PC-3 (cell line): Measurements from ENCODE around the gene RNF182. TPM values are rescaled to one million over a fixed set of nuclear protein-coding genes. Genes with fewer than 3 reads are reported as not detected.

Source experiments
- ATAC-seq: fragments of 200-7000 bp; cut with Tn5 transposase; 2 replicates; pipeline ENCODE4 v1.9.1; 2020; ENCODE audit warnings: mild to moderate bottlenecking, moderate library complexity
- BruUV-seq: library from RNA; stranded (reverse); fragments of 400-500 nt; replicated peaks from 2 replicates; lab custom pipeline; 2021; lab: Mats Ljungman, UMichigan
- CTCF ChIA-PET: fragments of 300-600 bp; sonication (Branson Sonifier 250); formaldehyde crosslinking; loops from one replicate; lab custom pipeline; 2022; ENCODE audit warnings: antibody characterized with exemption; lab: Charles Lee
- POLR2A ChIA-PET: fragments of 300-600 bp; sonication (Branson Sonifier 250); formaldehyde crosslinking; loops from one replicate; lab custom pipeline; 2022; ENCODE audit warnings: antibody characterized with exemption; ENCODE audit not compliant: unreplicated experiment; lab: Charles Lee
- DNase-seq: peaks from one replicate; pipeline ENCODE4 v3.0.0-alpha.2; 2015
- H2AFZ ChIP-seq: fragments of 300-600 bp; sonication (generic); 2 replicates; pipeline ENCODE4 v1.6.0; 2016; ENCODE audit warnings: antibody characterized with exemption, low read length
- H3F3A ChIP-seq: fragments of 300-600 bp; sonication (generic); one replicate; pipeline ENCODE4 v1.6.0; 2017; ENCODE audit warnings: antibody characterized with exemption, low read length, control low read depth, mild to moderate bottlenecking; ENCODE audit not compliant: unreplicated experiment
- H3K27ac ChIP-seq: fragments of 300-600 bp; sonication (generic); 2 replicates; pipeline ENCODE4 v1.5.1; 2016; ENCODE audit warnings: mild to moderate bottlenecking, low read length
- H3K27me3 ChIP-seq: fragments of 300-600 bp; sonication (generic); 2 replicates; pipeline ENCODE4 v1.6.1; 2016; ENCODE audit warnings: low read length, mixed read lengths
- H3K36me3 ChIP-seq: fragments of 300-600 bp; sonication (generic); 2 replicates; pipeline ENCODE4 v1.6.1; 2016; ENCODE audit warnings: low read depth, mixed run types, low read length, mixed read lengths
- H3K4me1 ChIP-seq: fragments of 300-600 bp; sonication (generic); 2 replicates; pipeline ENCODE4 v1.5.1; 2016; ENCODE audit warnings: low read length; ENCODE audit not compliant: insufficient read depth
- H3K4me2 ChIP-seq: fragments of 300-600 bp; sonication (generic); 2 replicates; pipeline ENCODE4 v1.6.0; 2016; ENCODE audit warnings: low read length
- H3K4me3 ChIP-seq: fragments of 300-600 bp; sonication (generic); 2 replicates; pipeline ENCODE4 v1.5.1; 2016; ENCODE audit warnings: mild to moderate bottlenecking, low read length, mixed read lengths
- H3K79me2 ChIP-seq: fragments of 300-600 bp; sonication (generic); 2 replicates; pipeline ENCODE4 v1.6.1; 2017; ENCODE audit warnings: low read length, mixed read lengths
- H3K9ac ChIP-seq: fragments of 300-600 bp; sonication (generic); 2 replicates; pipeline ENCODE4 v1.6.0; 2016; ENCODE audit warnings: mild to moderate bottlenecking, low read length
- H3K9me2 ChIP-seq: fragments of 300-600 bp; sonication (generic); replicated peaks from 2 replicates; pipeline ENCODE4 v1.6.1; 2016; ENCODE audit warnings: mixed run types, low read length, mixed read lengths
- H3K9me3 ChIP-seq: fragments of 300-600 bp; sonication (generic); 2 replicates; pipeline ENCODE4 v1.6.1; 2016; ENCODE audit warnings: low read length, mixed read lengths
- H4K20me1 ChIP-seq: fragments of 300-600 bp; sonication (generic); 2 replicates; pipeline ENCODE4 v1.6.1; 2016; ENCODE audit warnings: low read length, mixed read lengths
- CTCF ChIP-seq: fragments of 300-600 bp; sonication (generic); conservative IDR thresholded peaks from 2 replicates; pipeline ENCODE4 v1.5.1; 2017; ENCODE audit warnings: antibody characterized with exemption, low read depth, mild to moderate bottlenecking, low read length
- EZH2 ChIP-seq: fragments of 300-600 bp; sonication (generic); IDR thresholded peaks from one replicate; pipeline ENCODE4 v1.6.1; 2017; ENCODE audit warnings: antibody characterized with exemption, mild to moderate bottlenecking, low read length; ENCODE audit not compliant: unreplicated experiment
- EZH2phosphoT487 ChIP-seq: fragments of 300-600 bp; sonication (generic); IDR thresholded peaks from 2 replicates; pipeline ENCODE4 v1.6.1; 2018; ENCODE audit warnings: mild to moderate bottlenecking, antibody characterized with exemption, low read length, borderline replicate concordance
- intact Hi-C: fragments of 100-400 bp; cut with micrococcal nuclease; formaldehyde crosslinking; loops from 2 replicates; pipeline ENCODE4 v1.9.0; 2023
- total RNA-seq: library from RNA; depleted of rRNA; stranded (reverse); fragments of >200 nt; gene quantifications from 2 replicates; pipeline ENCODE4 v1.2.3, GENCODE V29; 2014

The RNF182 gene
- total RNA-seq, 1 experiment from 2014 or later = 24.7 TPM

- H3K9ac ChIP-seq = no peak overlapping the region
- H3K36me3 ChIP-seq = no peaks in the 10 kb centered on the region
- no TSS peak for BruUV-seq
- no peak for TF ChIP-seq EZH2
- TF ChIP-seq CTCF = no peak
- no peak for TF ChIP-seq EZH2phosphoT487
- intact Hi-C loops = loop anchor here (2.0 to 5.0 kb wide), 2 partner anchors 110 to 211 kb away; no protein-coding TSS in a partner anchor
- no peak overlapping the region; the same call in 1 of the 2 replicates for H3K4me2 ChIP-seq
- H3K27ac ChIP-seq = no peak overlapping the region
- no peaks in the 10 kb centered on the region for H4K20me1 ChIP-seq
- no peak overlapping the region for H3K4me3 ChIP-seq
- H3F3A ChIP-seq = no peaks in the 10 kb centered on the region
- no peak overlapping the region for H2AFZ ChIP-seq
- peaks cover 13% of the 10 kb centered on the region for H3K4me1 ChIP-seq
- H3K79me2 ChIP-seq = no peaks in the 10 kb centered on the region
- ATAC-seq (no peak), DNase-seq (no peak)
- ChIA-PET POLR2A (interaction anchor here (0.6 kb wide), 2 partner anchors 114 to 120 kb away, joined by 3 to 8 read pairs; no protein-coding TSS in a partner anchor), CTCF (interaction anchor here (0.6 to 2.5 kb wide), 2 partner anchors 159 kb away, joined by 3 to 27 read pairs; no protein-coding TSS in a partner anchor)
- no peaks in the 10 kb centered on the region for H3K9me2 ChIP-seq
- no peaks in the 10 kb centered on the region for H3K9me3 ChIP-seq
- H3K27me3 ChIP-seq = no peaks in the 10 kb centered on the region
Measured at GRCh38 chr6:13907614-13908215, 17.0 kb upstream of the RNF182 start.

- Histone ChIP-seq H3K9me2 (no peaks in the 10 kb centered on the region), H3K79me2 (no peaks in the 10 kb centered on the region), H3K27ac (no peak overlapping the region), H3F3A (no peaks in the 10 kb centered on the region), H3K4me1 (peaks cover 23% of the 10 kb centered on the region), H2AFZ (peak overlapping the region; percentile 33; the same call in 1 of the 2 replicates), H3K27me3 (no peaks in the 10 kb centered on the region), H3K36me3 (no peaks in the 10 kb centered on the region), H3K4me2 (peak overlapping the region; percentile 44), H4K20me1 (no peaks in the 10 kb centered on the region), H3K4me3 (no peak overlapping the region), H3K9me3 (no peaks in the 10 kb centered on the region), H3K9ac (no peak overlapping the region)
- ChIA-PET CTCF (interaction anchor here (0.5 to 2.5 kb wide), 10 partner anchors 15 to 1285 kb away, joined by 3 to 27 read pairs (median 4); partner anchors contain the start of gene RNF182), POLR2A (interaction anchor here (0.6 kb wide), 1 partner anchor 157 kb away, joined by 3 read pairs; no protein-coding TSS in a partner anchor)
- DNase-seq (peak; percentile 82), ATAC-seq (peak; percentile 88)
- intact Hi-C loops = loop anchor here (1.0 to 5.0 kb wide), 5 partner anchors 112 to 235 kb away; no protein-coding TSS in a partner anchor
- BruUV-seq = no TSS peak
- no peak for TF ChIP-seq EZH2phosphoT487
- peak; percentile 93 for TF ChIP-seq CTCF
- TF ChIP-seq EZH2 = no peak
Measured at GRCh38 chr6:13908955-13909381, 15.8 kb upstream of the RNF182 start.
